ENCODE data around the gene SAMD4B.
A peak's percentile ranks its signal among the peaks of the same experiment; 100 is the strongest.
"Not testable (repeated sequence)": the region's sequence is repeated elsewhere in the genome, so short reads cannot be mapped to it uniquely, and the experiment has no call there.

Gene SAMD4B

GRCh38 chr19:39365531-39365930 lies 23.3 kb downstream of the SAMD4B start:
- DNase-seq (ENCODE audit: low read depth in 2 of 2) = no peak

DNA sequence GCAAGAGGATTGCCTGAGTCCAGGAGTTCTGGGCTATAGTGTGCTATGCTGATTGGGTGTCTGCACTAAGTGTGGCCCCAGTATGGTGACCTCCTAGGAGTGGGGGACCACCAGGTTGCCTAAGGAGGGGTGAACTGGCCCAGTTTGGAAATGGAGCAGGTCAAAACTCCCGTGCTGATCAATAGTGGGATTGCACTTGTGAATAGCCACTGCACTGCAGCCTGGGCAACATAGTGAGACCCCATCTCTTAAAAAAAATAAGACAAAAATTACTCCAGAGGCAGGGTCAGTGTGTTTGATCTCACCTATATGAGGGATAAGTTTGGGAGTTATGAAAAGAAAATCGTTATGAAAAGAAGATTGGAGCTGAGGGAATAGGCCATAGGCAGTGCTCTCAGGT lies 27.0 kb downstream of the SAMD4B start:
- DNase-seq (ENCODE audit: low read depth in 2 of 2) = no peak

DNA sequence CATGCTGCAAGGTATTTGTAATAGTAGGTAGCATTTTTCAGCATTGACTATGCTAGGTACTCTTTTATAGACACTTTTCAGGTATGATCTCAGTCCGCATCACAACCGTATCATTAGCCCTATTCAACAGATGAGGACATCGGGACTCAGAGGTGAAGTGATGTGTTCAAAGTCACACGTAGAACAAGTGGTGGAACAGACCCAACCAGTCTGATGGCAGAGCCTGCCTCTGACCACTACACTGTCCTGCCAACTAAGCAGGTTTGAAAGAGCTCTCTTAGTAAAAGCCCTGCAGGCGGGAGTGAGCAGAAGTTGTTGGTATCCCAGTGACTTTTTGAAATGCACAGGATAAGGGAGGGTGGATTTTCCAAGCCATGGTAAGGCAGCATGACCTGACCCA lies 28.5 kb downstream of the SAMD4B start:
- no peak for DNase-seq (ENCODE audit: low read depth in 2 of 2)

DNA sequence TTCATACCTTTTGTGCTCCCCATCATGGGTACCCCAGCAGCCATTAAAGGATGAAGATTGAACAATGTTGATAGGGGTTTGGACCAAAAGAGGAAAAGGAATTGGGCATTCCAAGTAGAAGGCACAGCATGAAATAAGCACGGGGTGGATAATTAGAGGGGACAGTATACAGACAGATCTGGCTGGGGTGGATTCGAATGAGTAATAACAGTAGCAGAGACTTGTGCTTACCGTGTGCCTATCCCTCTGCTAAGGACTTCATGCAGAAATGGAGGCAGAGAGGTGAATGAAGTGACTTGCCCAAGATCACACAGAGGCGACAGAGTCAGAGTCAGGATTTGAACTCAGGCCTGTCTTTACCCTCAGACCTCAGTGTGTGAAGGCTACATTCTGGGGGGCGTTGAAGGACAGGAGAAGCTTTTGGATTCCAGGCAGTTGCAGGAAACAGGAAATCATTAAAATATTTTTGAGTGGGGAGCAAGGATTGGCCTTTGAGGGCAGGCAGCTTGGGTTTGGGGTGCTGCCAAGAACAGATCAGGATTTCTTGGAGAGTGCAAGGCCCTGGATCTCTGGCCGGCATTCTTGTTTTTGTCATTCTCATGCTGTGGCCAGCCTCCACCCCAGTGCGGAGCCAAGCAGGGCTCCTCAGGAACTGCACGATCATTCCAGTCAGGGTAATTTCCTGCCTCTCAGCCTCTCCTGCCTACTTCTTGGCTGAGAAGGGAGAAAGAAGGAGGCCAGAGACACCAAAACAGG lies 30.0 kb downstream of the SAMD4B start:
- no peak for DNase-seq (ENCODE audit: low read depth in 2 of 2)

DNA sequence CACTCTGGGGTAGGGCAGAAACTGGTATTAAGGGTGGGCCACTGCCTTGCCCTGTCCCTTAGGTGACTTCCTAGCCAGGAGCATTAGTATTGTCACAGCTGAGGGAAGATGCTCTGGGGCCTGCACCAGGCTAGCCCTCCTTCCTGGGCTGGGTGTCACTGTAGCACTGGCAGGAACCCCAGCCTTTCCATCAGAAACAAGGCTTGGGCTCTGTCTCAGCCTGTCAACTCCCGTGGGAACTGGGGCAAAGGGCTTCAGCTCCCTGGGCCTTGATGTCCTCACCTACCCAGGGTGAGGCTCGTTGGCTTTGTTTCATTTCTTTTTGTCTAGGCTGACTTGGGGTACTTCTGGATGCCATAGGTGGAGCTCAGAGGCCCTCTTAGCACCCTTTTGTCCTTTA lies 30.7 kb downstream of the SAMD4B start:
- DNase-seq (ENCODE audit: low read depth in 2 of 2) = no peak

DNA sequence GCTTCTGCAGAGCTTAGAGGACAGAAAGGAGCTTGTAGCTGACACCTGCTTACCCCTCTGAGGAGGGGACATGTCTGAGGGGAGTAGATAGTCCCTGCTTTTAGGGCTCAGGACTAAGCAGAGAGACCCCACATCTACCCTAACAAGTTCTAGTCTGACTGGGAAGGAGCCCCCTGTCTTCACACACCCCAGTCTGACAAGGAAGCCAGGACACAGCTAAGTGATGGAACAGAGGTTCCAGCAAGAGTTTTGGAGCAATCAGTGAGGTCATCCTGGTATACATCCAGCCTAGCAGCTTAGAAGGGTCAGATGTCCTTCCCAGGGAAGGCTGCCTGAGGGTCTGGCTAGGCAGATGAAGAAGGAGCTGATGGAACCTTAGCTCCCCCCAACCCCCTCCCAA lies 33.7 kb downstream of the SAMD4B start:
- DNase-seq (ENCODE audit: low read depth in 2 of 2) = no peak

- DNase-seq (ENCODE audit: low read depth in 2 of 2) = no peak
These were observed 35.4 kb downstream of the SAMD4B start for GRCh38 chr19:39377373-39378362.

DNA sequence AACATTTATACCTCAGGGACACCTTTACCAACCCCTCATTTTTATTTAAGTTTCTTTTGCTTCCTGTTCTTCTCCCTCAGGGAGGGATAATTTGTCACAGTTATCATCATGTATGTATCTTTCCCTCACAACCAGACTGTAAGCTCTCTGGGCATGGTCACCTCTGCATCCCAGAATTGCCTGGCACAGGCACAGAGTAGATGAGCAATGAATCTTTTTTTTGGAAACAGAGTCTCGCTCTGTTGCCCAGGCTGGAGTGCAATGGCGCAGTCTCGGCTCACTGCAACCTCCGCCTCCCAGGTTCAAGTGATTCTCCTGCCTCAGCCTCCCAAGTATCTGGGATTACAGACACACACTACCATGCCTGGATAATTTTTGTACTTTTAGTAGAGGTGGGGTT lies 37.1 kb downstream of the SAMD4B start:
- not testable (repeated sequence) for DNase-seq (ENCODE audit: low read depth in 2 of 2)

DNA sequence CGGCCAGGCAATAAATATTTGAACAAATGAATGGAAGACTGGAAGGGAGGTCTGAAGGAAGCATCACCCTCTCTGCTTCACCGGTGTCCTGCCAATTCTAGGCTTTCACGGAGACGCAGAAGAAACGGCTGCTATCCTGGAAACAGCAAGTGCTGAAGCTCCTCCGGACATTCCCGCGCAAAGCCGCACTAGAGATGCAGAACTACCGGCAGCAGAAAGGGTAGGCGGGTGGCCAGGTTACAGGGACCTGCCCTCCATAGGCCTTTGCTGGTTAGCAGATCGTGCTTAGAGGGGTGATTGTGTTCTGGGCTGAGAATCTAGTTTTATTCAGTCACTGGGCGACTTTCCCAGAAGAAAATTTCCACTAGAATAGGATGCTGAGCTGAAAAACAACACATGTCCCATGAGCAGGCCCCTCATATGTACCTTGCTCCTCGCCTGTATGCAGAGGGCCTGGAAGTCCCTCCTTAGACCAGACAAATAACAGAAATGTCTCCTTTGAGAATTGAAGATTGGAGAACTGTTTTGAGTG lies 37.7 kb downstream of the SAMD4B start:
- no peak for DNase-seq (ENCODE audit: low read depth in 2 of 2)

DNA sequence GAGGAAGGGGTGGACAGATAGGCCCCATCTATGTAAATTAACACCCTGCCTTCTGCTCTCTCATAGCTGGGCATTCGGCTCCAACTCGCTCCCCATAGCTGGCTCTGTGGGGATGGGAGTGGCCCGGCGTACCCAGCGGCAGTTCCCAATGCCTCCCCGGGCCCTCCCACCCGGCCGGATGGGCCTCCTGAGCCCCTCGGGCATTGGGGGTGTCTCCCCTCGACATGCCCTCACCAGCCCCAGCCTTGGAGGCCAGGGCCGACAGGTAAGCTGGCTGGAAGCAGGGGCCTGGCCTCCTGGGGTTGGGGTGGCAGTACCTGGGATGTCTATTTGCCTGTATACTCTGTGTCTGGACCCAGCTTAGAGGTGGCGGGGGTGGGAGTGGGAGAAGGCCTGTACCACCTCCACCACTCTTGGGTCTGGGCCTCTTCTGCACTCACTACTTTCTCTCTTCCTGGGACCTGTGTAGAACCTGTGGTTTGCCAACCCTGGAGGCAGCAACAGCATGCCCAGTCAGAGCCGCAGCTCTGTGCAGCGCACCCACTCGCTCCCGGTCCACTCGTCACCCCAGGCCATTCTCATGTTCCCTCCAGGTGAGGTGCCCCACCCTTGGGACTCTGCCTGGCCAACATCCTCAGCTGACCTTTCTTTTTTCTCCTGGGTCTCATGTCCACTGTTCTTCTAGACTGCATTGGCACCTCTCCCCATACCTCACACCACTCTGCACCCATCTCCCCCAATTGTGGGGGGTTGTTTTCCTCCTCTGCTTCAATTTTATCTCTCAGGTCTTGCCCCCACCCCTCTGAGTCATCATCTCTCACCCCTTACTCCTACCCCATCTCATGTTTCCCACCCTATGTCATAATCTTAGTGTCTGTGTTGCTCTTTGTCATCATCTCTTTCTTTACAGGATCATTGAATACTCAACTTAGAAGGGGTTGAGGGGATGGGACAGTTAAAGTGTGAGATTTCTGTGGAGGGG lies 38.6 kb downstream of the SAMD4B start:
- no peak for DNase-seq (ENCODE audit: low read depth in 2 of 2)

DNA sequence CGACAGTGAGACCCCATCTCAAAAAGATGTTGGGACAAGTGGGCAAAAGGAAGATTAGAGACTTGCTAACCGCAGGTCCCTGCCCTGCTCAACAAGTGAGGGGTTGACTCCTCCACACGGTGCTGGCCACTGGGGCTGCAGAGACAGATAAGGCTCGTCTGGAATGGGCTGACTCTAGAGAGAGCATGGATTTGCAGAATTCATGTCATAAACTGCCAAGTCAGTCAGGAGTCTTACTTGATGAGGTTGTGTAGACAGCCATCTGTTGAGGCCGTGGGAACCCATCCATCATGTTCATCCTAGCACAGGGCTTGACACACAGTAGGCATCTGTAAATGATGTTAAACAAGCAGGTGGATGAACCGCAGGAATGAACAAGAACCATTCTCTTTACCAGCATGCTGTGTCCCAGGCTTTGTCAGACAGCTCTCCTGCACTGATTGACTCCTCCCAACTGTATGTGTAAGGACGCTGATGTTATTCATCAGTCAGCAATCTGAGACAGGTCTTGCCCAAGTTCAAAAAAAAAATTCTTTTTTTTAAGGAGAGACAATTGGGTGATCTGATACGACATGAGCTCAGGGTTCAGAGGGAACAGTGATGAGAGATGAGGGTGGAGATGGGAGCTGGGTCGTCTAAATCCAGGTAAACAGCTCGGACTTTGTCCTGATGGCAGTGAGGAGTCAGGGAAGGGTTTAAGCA lies 39.8 kb downstream of the SAMD4B start:
- no peak for DNase-seq (ENCODE audit: low read depth in 2 of 2)

DNA sequence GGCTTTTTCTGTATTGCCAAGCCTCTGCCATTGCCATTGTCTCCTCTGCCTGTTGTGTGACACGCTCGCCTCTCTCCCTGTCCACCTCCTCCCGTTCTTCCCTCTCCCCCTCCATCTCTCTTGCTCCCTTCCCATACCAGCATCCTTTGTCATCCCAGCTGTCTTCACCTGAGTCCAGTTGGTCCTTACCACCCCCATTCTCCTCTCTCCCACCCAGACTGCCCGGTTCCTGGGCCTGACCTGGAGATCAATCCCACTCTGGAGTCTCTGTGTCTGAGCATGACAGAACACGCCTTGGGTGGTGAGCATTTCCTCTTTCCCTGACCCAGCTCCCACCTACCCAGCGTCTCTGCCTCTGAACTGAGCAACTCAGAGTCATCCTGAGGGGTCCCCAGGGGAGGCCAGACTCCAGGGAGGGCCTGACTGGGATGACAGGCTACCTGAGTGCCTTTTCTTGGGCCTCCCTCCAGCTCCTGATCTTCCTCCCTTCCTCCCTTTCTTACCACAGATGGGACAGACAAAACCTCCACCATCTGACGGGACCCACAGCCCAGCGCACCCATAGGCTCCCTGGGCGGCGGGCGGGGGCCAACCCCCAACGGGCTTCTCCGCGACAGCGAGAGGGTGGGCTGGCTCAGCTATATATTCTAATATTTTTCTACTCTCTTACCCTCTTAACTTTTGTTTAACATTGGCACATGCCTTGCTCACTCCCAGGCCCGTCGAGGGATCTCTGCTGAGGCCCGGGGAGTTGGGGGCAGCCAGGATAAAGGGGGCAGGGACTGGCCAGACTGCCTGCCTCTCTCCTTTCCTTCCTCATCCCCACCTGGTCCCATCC lies 41.0 kb downstream of the SAMD4B start:
- DNase-seq (ENCODE audit: low read depth in 2 of 2) = no peak

DNA sequence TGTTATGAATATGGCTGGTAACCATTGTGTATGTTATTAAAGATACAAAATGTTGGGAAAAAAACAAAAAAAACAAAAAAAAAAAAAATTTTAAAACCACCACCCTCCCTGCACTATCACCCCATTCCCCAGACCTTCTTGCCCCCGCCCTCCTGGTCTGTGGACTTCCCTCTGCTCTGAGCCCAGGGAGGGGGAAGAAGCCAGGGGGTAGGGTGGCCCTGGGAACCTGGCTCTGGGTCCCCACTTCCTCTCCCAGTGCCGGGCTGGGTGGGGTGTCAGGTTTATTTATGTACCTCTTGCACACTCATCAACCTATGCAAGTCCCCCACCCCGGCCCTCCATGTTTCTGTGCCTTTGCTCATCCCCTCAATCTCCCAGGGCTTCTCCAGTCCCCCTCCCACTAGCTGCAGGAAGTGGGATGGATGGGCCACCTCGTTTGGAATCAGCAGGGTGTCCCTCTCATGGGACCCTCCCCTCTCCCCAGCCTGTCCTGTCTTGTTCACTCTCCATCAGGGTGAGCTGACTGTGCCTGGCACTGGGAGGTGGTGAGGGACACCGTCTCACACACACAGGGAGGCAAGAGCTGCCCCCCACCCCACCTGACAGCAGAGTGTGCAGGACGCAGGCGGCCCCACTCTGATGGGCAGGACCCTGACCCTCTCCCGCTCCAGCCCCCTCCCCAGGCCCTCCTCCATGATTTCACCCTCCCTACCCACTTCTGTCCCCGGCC lies 42.8 kb downstream of the SAMD4B start:
- no peak for DNase-seq (ENCODE audit: low read depth in 2 of 2)

- DNase-seq (ENCODE audit: low read depth in 2 of 2) = no peak
These were observed 43.6 kb downstream of the SAMD4B start for GRCh38 chr19:39385629-39386411.

- no peak for DNase-seq (ENCODE audit: low read depth in 2 of 2)
These were observed 44.3 kb downstream of the SAMD4B start for GRCh38 chr19:39386557-39386956.

GRCh38 chr19:39388657-39389056 lies 46.4 kb downstream of the SAMD4B start:
- no peak for DNase-seq (ENCODE audit: low read depth in 2 of 2)

DNA sequence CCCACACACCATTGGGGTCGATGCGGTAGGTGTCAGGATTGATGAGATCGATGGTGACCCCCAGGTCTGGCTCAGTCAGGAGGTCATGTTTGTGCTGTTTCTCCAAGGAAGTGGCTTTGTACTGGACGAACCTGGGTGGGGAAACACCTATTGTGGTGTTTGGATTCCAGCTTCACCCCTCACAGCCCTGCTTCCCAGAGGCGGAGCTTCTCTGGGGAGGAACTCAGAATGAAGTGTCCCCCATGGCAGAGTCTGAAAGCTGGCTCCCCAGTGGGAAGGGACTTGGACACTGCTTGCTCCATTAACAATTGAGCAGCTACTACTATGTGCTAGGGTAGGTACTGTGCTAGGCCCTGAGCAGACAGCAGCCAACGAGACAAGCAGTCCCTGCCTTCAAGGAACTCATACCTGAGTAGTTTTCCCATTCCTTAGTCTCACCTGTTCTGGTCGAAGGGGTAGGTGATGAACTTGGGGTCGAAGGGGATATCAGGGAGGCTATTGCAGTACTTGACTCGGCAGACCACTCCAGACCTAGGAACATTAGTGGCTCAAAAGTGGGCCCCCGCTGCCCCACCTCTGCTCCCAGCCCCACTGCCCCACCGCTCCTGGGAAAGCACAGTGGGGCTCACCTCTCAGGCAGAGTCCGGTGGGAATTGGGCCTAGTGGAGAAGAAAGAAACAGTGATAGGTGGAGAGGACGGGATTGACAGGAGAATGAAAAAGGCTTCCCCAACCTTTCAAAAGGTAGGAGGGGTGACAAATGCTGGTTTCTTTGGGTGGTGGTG lies 47.6 kb downstream of the SAMD4B start:
- no peak for DNase-seq (ENCODE audit: low read depth in 2 of 2)

DNA sequence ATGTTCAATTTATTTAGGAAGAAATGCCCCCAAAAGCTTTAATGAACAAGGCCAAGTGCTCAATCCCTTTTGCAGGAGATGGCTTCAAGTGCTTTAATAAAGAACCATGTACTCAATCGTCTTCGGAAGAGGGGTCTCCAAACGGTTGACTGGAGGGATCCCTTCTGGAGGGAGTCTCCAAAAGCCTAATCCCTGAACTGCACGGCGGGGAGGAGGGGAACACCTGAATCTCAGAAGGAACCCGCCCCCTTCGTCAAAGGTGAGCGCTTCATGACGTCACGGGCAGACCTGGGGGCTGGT lies 48.2 kb downstream of the SAMD4B start:
- peak in 1 of 2 donors; percentile 66 for DNase-seq (ENCODE audit: low read depth in 2 of 2)
